ENCODE results near the gene IRX3.
"Not testable (repeated sequence)": the region's sequence is repeated elsewhere in the genome, so short reads cannot be mapped to it uniquely, and the experiment has no call there.

Gene IRX3

DNA sequence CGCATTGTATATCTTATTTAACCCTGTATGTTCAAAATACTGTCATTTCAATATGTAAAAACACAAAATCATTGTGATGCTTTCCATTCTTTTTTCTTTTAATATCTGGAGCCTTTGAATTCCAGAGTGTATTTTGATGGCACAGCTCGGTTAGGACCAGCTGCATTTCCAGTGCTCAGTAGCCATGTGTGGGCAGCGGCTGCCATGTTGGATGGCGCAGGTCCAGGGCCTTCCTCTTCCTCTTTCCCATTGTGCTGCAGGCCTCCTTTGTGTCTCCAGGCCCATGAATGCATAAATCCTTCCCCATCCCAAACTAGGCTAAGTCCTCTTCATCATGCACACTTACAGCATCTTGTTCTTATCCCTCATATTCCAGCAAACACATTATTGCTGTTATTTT is 13.0 kb downstream of the IRX3 start:
- DNase-seq: no peak

GRCh38 chr16:54270711-54271110 is 15.9 kb downstream of the IRX3 start:
- no peak for DNase-seq

DNA sequence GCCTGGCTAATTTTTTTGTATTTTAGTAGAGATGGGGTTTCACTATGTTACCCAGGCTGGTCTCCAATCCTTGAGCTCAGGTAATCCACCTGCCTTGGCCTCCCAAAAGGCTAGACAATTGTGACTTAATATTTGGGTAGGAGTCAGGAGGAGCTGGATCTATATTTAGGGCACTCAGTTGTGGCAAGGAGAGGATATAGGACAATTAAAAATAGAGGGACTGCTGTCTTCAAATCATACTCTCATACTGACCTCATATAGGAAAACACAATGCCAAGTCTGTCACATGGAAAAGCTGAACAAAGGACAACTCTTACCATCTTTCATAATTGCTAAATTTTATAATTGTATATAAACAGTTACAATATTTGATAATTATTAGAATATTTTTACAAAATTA is 17.1 kb downstream of the IRX3 start:
- no peak for DNase-seq

DNA sequence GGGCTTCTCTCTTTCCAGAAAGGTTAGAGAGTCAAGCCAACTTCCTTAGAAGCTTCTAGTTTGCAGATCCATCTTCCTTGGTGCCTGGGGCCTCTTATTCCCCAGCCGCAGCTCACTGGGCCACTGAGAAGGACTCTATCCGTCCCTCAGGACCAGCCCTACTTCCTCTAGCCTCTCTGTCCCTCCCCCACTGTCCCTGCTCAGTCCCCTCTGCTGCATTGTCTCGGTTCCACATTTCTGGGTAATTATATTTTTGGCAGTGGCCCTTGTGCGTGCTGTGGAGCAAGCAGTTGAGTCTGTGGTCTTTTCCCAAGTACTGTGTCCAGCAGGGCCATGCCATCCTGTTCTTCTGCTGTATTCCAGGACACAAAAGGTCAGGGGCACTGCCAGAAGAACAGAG is 17.8 kb downstream of the IRX3 start:
- DNase-seq: no peak

DNA sequence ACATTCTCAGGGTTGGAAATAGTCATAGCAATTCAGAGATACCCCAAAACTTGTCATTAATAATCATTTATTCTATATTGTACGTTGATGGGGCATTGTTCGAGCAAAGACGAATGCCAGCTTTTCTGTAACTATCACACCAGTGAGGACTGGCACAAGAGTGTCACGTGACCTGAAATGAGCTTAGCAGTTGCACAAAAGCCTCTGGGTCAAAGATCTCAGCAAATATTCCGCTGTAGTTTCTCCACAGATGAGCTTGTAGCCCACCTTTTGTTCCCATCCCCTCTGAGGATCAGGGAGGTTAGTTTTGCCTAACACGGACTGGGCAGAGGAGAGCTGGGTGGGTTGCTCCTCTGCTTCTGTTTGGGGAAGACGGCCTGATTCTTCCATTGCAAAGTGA is 18.2 kb downstream of the IRX3 start:
- DNase-seq: no peak

DNA sequence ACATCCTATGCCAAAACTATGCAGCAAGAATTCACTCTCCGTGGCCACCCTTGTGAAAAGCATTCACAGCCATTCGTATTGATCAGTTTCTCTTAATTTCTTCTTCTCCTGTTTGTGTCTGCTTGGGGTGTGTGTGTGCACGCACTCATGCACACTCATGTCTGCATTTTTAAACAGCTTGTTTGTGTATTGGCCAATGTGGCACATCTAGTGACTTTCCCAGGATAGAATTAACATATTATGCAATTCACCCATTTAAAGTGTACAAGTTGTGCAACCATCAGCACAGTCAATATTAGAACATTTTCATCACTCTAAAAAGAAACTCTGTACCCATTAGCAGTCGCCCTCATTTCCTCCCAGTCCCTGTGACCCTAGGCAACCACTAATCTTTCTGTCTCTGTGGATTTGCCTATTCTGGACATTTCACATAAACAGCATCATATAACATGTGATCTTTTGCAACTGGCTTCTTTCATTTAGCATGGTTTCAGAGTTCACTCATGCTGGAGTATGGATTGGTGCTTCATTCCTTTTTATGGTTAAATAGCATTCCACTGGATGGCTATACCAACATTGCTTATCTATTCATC is 20.1 kb downstream of the IRX3 start:
- DNase-seq: no peak

DNA sequence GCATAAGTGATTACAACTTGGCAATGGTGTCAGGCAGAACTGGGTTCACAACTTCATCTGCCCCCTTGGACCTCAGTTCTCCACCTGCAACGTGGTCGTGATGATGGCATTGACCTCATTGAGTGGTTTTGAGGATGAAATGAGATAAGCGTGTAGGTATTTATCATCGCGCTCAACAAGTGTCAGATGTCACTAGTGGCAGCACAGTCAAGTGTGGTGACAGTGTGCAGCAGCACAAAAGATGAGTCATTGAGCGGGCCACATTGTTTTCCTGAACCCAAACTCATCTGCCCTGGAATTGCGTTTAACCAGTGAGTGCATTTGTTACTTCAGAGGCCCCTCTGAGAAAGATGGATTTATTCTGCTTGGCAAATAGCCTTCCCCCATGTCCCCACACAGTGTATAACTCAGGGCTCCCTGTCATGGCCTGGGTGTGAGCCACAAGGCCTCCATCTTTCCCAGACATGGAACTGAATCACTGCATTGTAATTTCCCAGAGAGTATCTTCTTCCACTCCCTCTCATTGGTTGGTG is 20.9 kb downstream of the IRX3 start:
- DNase-seq: no peak

DNA sequence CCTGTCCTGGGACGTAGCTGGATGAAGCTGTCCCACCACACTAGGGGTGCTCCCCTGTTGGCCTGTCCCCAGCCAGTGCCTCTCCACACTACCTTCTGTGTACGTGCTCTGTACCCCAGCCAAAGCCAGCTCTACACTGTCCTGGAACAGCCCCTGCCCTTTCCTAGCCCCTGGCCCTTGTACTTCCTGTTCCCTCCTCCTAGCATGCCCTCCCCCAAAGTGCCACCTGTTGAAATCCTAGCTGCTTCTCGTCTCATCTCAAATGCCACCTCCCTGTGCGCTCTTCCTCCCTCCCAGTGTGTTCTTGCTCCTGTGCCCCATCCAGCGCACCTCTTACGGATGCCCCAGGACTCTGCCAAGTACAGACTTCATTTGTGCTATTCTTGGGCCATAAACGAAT is 33.5 kb downstream of the IRX3 start:
- no peak for DNase-seq

DNA sequence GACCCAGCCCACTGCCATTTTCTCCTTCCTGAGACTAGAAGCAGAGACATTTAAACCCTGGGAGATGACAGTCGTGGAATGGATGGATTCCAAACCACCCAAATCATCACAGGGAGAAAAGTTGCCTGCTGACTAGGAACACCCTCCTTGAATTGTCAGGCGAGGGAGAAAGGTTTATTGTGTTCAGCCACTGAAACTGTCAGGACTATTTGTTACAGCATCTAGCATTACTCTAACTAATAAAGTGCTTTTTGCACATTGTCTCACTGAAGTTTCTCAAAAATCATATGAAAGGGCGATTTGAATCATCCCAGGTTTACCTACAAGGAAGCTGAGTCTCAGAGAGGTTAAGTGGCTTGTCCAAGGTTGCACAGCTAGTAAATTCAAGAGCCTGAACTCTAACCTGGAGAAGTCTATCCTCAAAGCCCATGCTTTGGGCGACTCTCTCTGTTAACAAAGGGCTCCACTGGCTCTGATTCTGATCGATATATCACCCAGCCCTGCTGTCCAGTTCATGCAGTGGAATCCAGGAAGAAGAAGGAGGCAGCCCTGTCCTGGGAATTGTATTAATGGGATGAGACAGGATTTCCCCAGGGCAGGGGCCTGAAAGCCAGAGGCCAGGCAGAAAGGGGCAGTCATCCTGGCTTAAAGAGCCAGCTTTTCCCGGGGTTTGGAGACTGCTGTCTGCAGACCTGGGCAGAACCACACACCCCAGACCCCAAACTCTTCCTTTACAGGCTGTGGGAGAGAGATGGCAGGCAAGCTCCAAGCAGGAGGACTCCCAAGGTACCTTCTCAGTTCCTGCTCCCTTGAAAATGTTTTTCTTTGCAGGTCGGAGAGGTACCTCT is 37.5 kb downstream of the IRX3 start:
- no peak for DNase-seq

- DNase-seq: not testable (repeated sequence)
Measured at GRCh38 chr16:54247705-54248104, 38.9 kb downstream of the IRX3 start.

GRCh38 chr16:54246454-54246821 is 40.1 kb downstream of the IRX3 start:
- no peak for DNase-seq

DNA sequence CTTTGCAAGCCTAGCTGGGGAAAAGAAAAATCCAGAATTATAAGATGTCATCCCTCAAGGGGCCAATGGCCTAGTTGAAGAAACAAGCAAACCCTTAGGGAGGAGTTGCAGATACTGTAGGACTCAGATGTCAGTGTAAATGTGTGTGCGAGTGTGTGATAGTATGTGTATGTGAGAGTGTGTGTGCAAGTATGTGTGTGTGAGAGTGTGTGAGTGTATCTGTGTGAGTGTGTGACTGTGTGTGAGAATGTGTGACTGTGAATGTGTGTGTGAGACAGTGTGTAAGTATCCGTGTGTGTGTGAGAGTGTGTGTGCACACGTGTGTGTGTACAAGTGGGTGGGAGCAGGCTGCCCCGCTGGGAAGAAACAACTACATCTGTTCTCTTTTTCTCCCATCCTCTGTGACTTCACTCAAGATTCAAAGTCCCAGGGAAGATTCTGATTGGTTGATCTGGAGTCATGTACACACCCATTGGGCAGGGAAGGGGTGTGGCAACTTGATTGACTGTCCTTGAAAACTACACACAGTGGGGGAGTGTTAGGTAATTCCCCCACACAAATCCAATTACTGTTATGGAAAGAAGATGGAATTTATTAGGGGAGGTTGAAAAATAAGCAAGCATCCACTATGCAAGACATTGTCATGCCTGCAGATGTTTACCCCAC is 40.7 kb downstream of the IRX3 start:
- DNase-seq: no peak

DNA sequence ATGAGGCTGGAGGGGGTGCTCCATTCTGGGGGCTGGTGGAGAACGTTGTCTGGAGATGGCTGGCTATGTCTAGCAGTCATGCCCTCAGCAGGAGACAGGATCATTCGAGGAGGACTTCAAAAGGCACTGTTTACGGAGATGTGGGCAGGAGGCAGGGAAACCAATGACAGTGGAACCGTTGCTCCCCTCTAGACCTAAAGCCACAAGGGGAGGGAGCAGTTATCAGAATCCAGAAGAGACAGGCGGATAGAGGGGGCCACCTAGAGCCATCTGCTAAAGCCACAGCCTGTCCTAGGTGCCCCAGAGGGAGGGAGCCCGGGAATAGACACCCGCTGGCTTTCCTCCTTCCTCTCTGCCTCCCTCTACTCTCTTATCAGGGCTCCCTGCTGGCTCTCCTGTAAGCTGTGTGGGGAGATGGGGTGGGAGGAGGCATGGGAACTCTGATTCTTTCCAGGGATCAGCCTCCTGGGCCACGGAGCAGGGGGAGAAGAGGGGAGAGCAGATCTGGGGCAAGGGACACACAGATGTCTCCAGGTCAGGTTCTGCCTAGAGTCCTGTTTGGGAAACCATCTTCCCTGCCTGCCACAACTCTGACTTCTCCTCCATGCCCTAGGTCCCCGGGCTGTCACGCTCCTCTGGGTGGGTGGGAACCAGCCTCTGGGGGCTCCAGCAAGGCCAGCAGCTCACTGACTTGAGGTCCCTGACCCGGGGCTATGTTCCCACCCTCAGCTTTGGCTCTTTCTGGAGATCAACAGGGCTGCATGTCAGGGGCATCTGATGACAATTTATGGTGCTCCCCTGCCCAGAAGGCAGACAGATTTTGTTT is 42.3 kb downstream of the IRX3 start:
- DNase-seq: no peak

GRCh38 chr16:54243202-54243601 is 43.4 kb downstream of the IRX3 start:
- no peak for DNase-seq

DNA sequence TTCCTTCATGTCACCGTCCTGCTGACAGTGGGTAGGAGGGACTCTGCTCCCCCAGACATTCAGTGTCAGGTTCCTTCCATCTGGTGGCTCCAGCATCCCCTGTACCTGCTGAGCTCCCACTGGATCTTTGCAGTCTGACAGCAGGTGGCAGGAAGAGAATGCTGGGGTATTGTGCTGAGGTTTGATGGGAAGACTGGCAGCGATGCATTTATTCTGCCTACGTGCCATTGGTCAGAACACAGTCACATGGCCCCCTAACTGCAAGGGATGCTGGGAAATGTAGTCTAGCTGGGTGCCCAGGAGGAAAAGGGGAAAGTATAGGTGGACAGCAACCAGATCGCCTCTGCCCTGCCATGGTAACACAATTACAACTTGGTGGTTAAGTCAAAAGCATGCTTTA is 44.4 kb downstream of the IRX3 start:
- no peak for DNase-seq

GRCh38 chr16:54241525-54241924 is 45.1 kb downstream of the IRX3 start:
- DNase-seq: no peak

DNA sequence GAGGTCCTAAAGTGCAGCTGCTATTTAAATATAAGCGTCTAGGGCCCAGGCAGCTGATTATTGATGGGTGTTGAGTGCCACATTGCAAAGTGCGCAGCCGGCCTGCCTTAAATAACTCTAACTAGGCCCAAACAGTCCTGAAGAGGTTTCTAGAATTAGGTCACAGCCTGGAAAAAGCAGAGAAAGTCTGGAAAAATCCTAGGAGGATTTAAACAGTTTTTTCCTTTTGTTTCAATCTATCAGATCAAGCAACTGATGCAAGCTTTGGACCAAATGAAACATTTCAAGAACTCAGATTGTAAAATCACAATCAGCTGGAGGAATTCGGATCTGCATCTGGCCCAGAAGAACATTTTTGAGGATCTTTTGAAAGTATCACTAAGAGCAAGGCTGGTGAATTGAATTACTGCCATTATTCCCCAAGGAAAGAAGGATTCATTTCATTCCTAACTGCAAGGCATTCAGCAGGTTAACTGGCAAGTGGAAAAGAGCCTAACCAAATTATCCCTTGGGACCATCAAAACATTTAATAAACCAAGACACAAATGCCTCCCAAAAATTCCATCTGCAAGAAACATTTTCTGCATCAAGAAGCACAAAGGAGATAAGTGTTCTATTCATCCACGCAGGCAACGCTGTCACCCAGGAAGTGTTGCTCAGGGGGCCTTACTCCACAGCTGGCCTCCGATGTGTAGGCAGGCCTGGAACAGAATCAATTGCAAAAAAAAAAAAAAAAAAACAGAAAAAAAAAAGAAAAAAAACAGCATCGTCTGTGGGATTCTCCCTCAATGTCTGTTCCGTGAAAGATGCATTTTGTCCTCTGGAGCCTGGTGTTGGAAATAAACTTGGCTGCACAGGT is 46.1 kb downstream of the IRX3 start:
- no peak for DNase-seq

GRCh38 chr16:54239456-54239855 is 47.1 kb downstream of the IRX3 start:
- DNase-seq: no peak

DNA sequence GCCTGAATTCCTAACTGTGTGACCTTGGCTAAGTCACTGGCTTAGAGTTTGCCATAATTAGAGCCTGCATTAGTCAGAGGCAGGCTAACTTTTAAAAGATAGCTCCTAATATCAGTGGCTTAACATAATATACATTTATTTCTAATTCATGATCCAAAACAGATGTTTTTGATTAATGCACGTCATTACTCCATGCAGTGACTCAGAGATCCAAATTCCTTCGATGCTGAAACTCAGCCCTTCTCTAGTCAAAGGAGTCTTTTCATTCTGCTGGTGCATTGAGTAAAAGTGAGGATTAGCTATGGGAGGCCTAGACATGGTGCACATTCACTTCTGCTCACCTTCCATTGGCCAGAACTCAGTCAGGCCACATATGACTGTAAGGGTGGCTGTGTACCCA is 49.8 kb downstream of the IRX3 start:
- DNase-seq: no peak

- DNase-seq: no peak
Measured at GRCh38 chr16:54233615-54234014, 53.0 kb downstream of the IRX3 start.
